HG03095 (cell line): Measurements from ENCODE around the gene DDX18.
A peak's percentile ranks its signal among the peaks of the same experiment; 100 is the strongest.
"Not testable (repeated sequence)": the region's sequence is repeated elsewhere in the genome, so short reads cannot be mapped to it uniquely, and the experiment has no call there.

Source experiments
- ATAC-seq: cut with Tn5 transposase; IDR thresholded peaks from one replicate; pipeline ENCODE4 v1.9.1; 2021; ENCODE audit warnings: moderate library complexity; ENCODE audit not compliant: unreplicated experiment

Gene DDX18

GRCh38 chr2:117814417-117815264 is at the start of gene DDX18:
TSS of gene DDX18 (plus strand) at chr2:117814691. CDS start at chr2:117814778, 87 bp downstream.
- ATAC-seq, result peak; percentile 96

- ATAC-seq, result no peak
These were observed 43.8 kb upstream of the DDX18 start for GRCh38 chr2:117770730-117771129.

GRCh38 chr2:117771969-117772630 is 42.4 kb upstream of the DDX18 start:
- no peak for ATAC-seq

GRCh38 chr2:117774716-117775115 is 39.8 kb upstream of the DDX18 start:
- ATAC-seq, result no peak

- no peak for ATAC-seq
These were observed 38.7 kb upstream of the DDX18 start for GRCh38 chr2:117775703-117776219.

- no peak for ATAC-seq
These were observed 37.6 kb upstream of the DDX18 start for GRCh38 chr2:117776888-117777287.

- ATAC-seq, result no peak
These were observed 28.8 kb upstream of the DDX18 start for GRCh38 chr2:117785740-117786139.

- no peak for ATAC-seq
These were observed 28.0 kb upstream of the DDX18 start for GRCh38 chr2:117786520-117786919.

- ATAC-seq, result no peak
These were observed 25.0 kb upstream of the DDX18 start for GRCh38 chr2:117789505-117789904.

GRCh38 chr2:117794668-117795067 is 19.8 kb upstream of the DDX18 start:
- ATAC-seq, result no peak

- ATAC-seq, result no peak
These were observed 12.7 kb upstream of the DDX18 start for GRCh38 chr2:117801826-117802225.

GRCh38 chr2:117803644-117804325 is 10.7 kb upstream of the DDX18 start:
- ATAC-seq, result not testable (repeated sequence)

GRCh38 chr2:117812443-117812842 is 2.0 kb upstream of the DDX18 start:
- ATAC-seq, result no peak

- no peak for ATAC-seq
These were observed 1.5 kb downstream of the DDX18 start for GRCh38 chr2:117815946-117816345.

GRCh38 chr2:117818921-117819320 is 4.4 kb downstream of the DDX18 start:
- no peak for ATAC-seq

GRCh38 chr2:117820444-117820843 is 6.0 kb downstream of the DDX18 start:
- ATAC-seq, result no peak

GRCh38 chr2:117825437-117825836 is 10.9 kb downstream of the DDX18 start:
- ATAC-seq, result no peak

GRCh38 chr2:117827464-117827863 is 13.0 kb downstream of the DDX18 start:
- not testable (repeated sequence) for ATAC-seq

- ATAC-seq, result no peak
These were observed 14.4 kb downstream of the DDX18 start for GRCh38 chr2:117828870-117829269.

GRCh38 chr2:117832332-117832731 is 17.8 kb downstream of the DDX18 start:
- ATAC-seq, result no peak

GRCh38 chr2:117832905-117833613 is 18.6 kb downstream of the DDX18 start:
- no peak for ATAC-seq
